K562 (cell line): Measurements from ENCODE around the gene TGM1. TPM values are rescaled to one million over a fixed set of nuclear protein-coding genes. Genes with fewer than 3 reads are reported as not detected.

Experiments used
- ATAC-seq: fragments of 200-7000 bp; cut with Tn5 transposase; 3 replicates; pipeline ENCODE4 v1.9.1; 2020; ENCODE audit warnings: moderate library complexity
- BruUV-seq: library from RNA; stranded (reverse); fragments of 400-500 nt; replicated peaks from 2 replicates; lab custom pipeline; 2021; lab: Mats Ljungman, UMichigan
- CTCF ChIA-PET: fragments of 300-600 bp; formaldehyde crosslinking; extraction: SDS; loops from one replicate; lab custom pipeline; 2021; ENCODE audit warnings: low intra/inter-chr PET ratio; lab: Yijun Ruan, JAX
- POLR2A ChIA-PET: fragments of 300-600, 350-650 bp; sonication (Branson Sonifier 250); formaldehyde crosslinking; extraction: SDS; loops from one replicate; lab custom pipeline; 2021; ENCODE audit warnings: antibody characterized with exemption, inconsistent platforms; lab: Yijun Ruan, JAX
- DNase-seq, 4 experiments: peaks; one replicate each; pipeline versions ENCODE4 v3.0.0 to v3.0.0-alpha.2; 2011 to 2018; ENCODE audit warnings: low spot score in 3 of 4, mixed read lengths in 3 of 4; ENCODE audit errors: extremely low read depth in 1 of 4
- FAIRE-seq: peaks from 2 replicates; lab custom pipeline; 2011; peaks lifted over from hg19 to GRCh38; lab: Jason Lieb, UNC
- H2AFZ ChIP-seq: 2 replicates; pipeline ENCODE4 v1.6.0; 2011; ENCODE audit warnings: low read depth, low read length, control low read depth, inconsistent platforms
- H3K27ac ChIP-seq: fragments of 200-600 bp; 3 replicates; pipeline ENCODE4 v1.8.0; 2011; ENCODE audit warnings: low read depth, mild to moderate bottlenecking, control low read depth, inconsistent platforms, low read length, moderate library complexity, mixed read lengths; ENCODE audit errors: extremely low read depth
- H3K27me3 ChIP-seq, 2 experiments: fragments of 300-600 bp in 1 of 2; 2 replicates in 1 of 2; 3 replicates in 1 of 2; pipeline versions ENCODE4 v1.6.0 to v1.8.0; 2011; ENCODE audit warnings: inconsistent platforms in 2 of 2, low read length in 2 of 2, mild to moderate bottlenecking in 1 of 2, mixed read lengths in 1 of 2, moderate library complexity in 1 of 2; ENCODE audit not compliant: control insufficient read depth in 2 of 2, insufficient read depth in 2 of 2
- H3K36me3 ChIP-seq: fragments of 300-600 bp; 3 replicates; pipeline ENCODE4 v1.8.0; 2011; ENCODE audit warnings: mild to moderate bottlenecking, low read length, inconsistent platforms; ENCODE audit not compliant: control insufficient read depth, insufficient read depth
- H3K4me1 ChIP-seq, 2 experiments: fragments of 200-600 bp in 1 of 2; replicated peaks in 1 of 2; 2 replicates in 1 of 2; 3 replicates in 1 of 2; pipeline versions ENCODE4 v1.5.1 to v1.8.0; 2011; ENCODE audit warnings: inconsistent platforms in 2 of 2, low read length in 2 of 2, mild to moderate bottlenecking in 1 of 2, mixed read lengths in 1 of 2, moderate library complexity in 1 of 2; ENCODE audit not compliant: control insufficient read depth in 2 of 2, insufficient read depth in 2 of 2
- H3K4me2 ChIP-seq: 2 replicates; pipeline ENCODE4 v1.6.1; 2011; ENCODE audit warnings: low read length, control low read depth, inconsistent platforms, mixed read lengths; ENCODE audit not compliant: insufficient read depth
- H3K4me3 ChIP-seq: fragments of 200-600 bp; sonication (generic), shearing (Covaris generic); 2 replicates; pipeline ENCODE4 v1.5.1; 2016; ENCODE audit warnings: control low read depth, inconsistent platforms
- H3K79me2 ChIP-seq: fragments of 200-600 bp; 3 replicates; pipeline ENCODE4 v1.8.0; 2011; ENCODE audit warnings: low read length, inconsistent platforms; ENCODE audit not compliant: control insufficient read depth, insufficient read depth
- H3K9ac ChIP-seq, 2 experiments: 2 replicates each; pipeline versions ENCODE4 v1.6.0 to v1.6.1; 2011; ENCODE audit warnings: low read depth in 2 of 2, low read length in 2 of 2, control low read depth in 1 of 2, inconsistent platforms in 1 of 2, mild to moderate bottlenecking in 1 of 2, mixed read lengths in 1 of 2; ENCODE audit not compliant: insufficient read depth in 1 of 2
- H3K9me1 ChIP-seq: one replicate; pipeline ENCODE4 v1.6.0; 2011; ENCODE audit warnings: inconsistent platforms, mild to moderate bottlenecking, low read length, moderate library complexity; ENCODE audit not compliant: control insufficient read depth, insufficient read depth
- H3K9me3 ChIP-seq: replicated peaks from 2 replicates; pipeline ENCODE4 v1.5.1; 2011; ENCODE audit warnings: low read depth, low read length, inconsistent platforms; ENCODE audit not compliant: control insufficient read depth, insufficient read depth
- H4K20me1 ChIP-seq: replicated peaks from 2 replicates; pipeline ENCODE4 v1.6.1; 2011; ENCODE audit warnings: low read length, inconsistent platforms, mixed read lengths; ENCODE audit not compliant: control insufficient read depth, insufficient read depth
- FOXJ2 ChIP-seq: fragments of 200-800 bp; sonication (Bioruptor generic); IDR thresholded peaks from 2 replicates; pipeline ENCODE4 v1.6.1; 2016; ENCODE audit warnings: missing genetic modification characterization, missing compliant biosample characterization
- FOXJ3 ChIP-seq: sonication (generic); formaldehyde crosslinking; IDR thresholded peaks from 2 replicates; pipeline ENCODE4 v1.4.0; 2020; ENCODE audit warnings: mild to moderate bottlenecking, missing genetic modification reagents
- HNRNPH1 ChIP-seq: fragments of 200-400 bp; formaldehyde crosslinking; optimal IDR thresholded peaks from 2 replicates; pipeline ENCODE3; 2017; ENCODE audit warnings: low read depth, mild to moderate bottlenecking, low read length, moderate library complexity
- MBD1 ChIP-seq: fragments of 250-450 bp; sonication (Bioruptor Pico); IDR thresholded peaks from 2 replicates; pipeline ENCODE4 v1.8.0; 2022; ENCODE audit warnings: inconsistent platforms
- ZC3H11A ChIP-seq: IDR thresholded peaks from 2 replicates; pipeline ENCODE4 v1.6.1; 2012; ENCODE audit warnings: low read depth, low read length, improper control_type of control experiment
- ZNF41 ChIP-seq: fragments of 250-450 bp; sonication (Bioruptor Pico); conservative IDR thresholded peaks from 2 replicates; pipeline ENCODE4 v1.4.0; 2020; ENCODE audit warnings: mild to moderate bottlenecking
- ZNF518B ChIP-seq: fragments of 250-450 bp; sonication (Bioruptor Pico); IDR thresholded peaks from 2 replicates; pipeline ENCODE4 v1.5.0; 2021; ENCODE audit warnings: mild to moderate bottlenecking, moderate library complexity
- ZNF609 ChIP-seq: sonication (generic); formaldehyde crosslinking; IDR thresholded peaks from 2 replicates; pipeline ENCODE4 v1.8.1; 2023; ENCODE audit warnings: missing genetic modification reagents, mild to moderate bottlenecking, borderline replicate concordance
- WGBS: fragments of 100-300 bp; shearing (Covaris generic); methylation state at CpG from one replicate; pipeline ENCODE4 v1.1.6; 2016; ENCODE audit warnings: low coverage, mixed read lengths; ENCODE audit not compliant: insufficient coverage; ENCODE audit errors: missing lambda C conversion rate; 5-methylcytosine and 5-hydroxymethylcytosine counted together
- in situ Hi-C: fragments of 300-500 bp; cut with MboI; formaldehyde crosslinking; loops from 4 replicates; pipeline ENCODE4 v1.15.0; 2018; ENCODE audit warnings: inconsistent platforms, mixed read lengths
- intact Hi-C: fragments of 100-400 bp; cut with micrococcal nuclease; formaldehyde crosslinking; loops from 2 replicates; pipeline ENCODE4 v1.14.2; 2022
- polyA plus RNA-seq, 8 experiments: library from polyadenylated mRNA; depleted of rRNA in 4 of 8; stranded (reverse) in 5 of 8; unstranded in 3 of 8; fragments of >200 nt; fragmentation: Nextera tagmentation in 2 of 8; fragmentation: Illumina TruSeq in 1 of 8; extraction: Ambion mirVana in 2 of 8; extraction: Trizol in 1 of 8; gene quantifications; 2 replicates each; pipeline versions ENCODE4 v1.2.1 to v1.2.3, GENCODE V29; 2011 to 2014; ENCODE audit warnings: inconsistent platforms in 1 of 8, missing spikeins in 1 of 8
- total RNA-seq, 7 experiments: library from RNA; depleted of rRNA in 6 of 7; stranded (reverse); fragments of >200 nt in 6 of 7; fragmentation: Illumina TruSeq in 2 of 7; extraction: Trizol in 2 of 7; gene quantifications; 2 replicates each; pipeline versions ENCODE4 v1.2.1 to v1.2.3, GENCODE V29; 2011 to 2021; ENCODE audit warnings: low replicate concordance in 1 of 7

Gene TGM1
- total and polyA plus RNA-seq, 9 of the 15 experiments (the other 6 are each of a cell fraction or from before 2014, with no cell fraction given): 0.13 to 4.4 (median 0.88) TPM

- in situ Hi-C loops (no loop called here), intact Hi-C loops (no loop called here)
- Histone ChIP-seq H2AFZ (no peak overlapping the region), H3K27me3 (no peaks in the 10 kb centered on the region), H3K27ac (no peak overlapping the region), H3K4me1 (no peaks in the 10 kb centered on the region; a peak in 1 of 5 replicates), H3K9ac (no peak overlapping the region), H3K4me3 (no peak overlapping the region), H4K20me1 (no peaks in the 10 kb centered on the region), H3K9me3 (no peaks in the 10 kb centered on the region), H3K79me2 (peaks cover 44% of the 10 kb centered on the region), H3K9me1 (no peaks in the 10 kb centered on the region), H3K36me3 (peaks cover 12% of the 10 kb centered on the region; the same call in 1 of the 3 replicates), H3K4me2 (no peak overlapping the region)
- WGBS: 93% methylated on average over 7 of the region's 7 CpGs
- DNase-seq: no peak
- POLR2A ChIA-PET: interaction anchor here (1.2 kb wide), 1 partner anchor 8 kb away, joined by 4 read pairs; the partner anchor contains the start of gene MDP1
- no peak for ATAC-seq
- CTCF ChIA-PET: no interaction called here
- FAIRE-seq: no peak
- BruUV-seq: no TSS peak
- TF ChIP-seq HNRNPH1 (no peak), ZNF609 (CRISPR knock-in tag) (no peak), FOXJ2 (tag) (no peak), MBD1 (CRISPR knock-in tag) (no peak), ZNF518B (CRISPR knock-in tag) (no peak), ZNF41 (CRISPR knock-in tag) (no peak), FOXJ3 (no peak), ZC3H11A (no peak)
These were observed 38.3 kb downstream of the TGM1 start for GRCh38 chr14:24224618-24225071.
